ENCODE data around the gene ARID5B. TPM values are rescaled to one million over a fixed set of nuclear protein-coding genes. Genes with fewer than 3 reads are reported as not detected.
A peak's percentile ranks its signal among the peaks of the same experiment; 100 is the strongest.

The ARID5B gene
- total RNA-seq, 1 donor from 2014 or later = 14.0 TPM

DNA sequence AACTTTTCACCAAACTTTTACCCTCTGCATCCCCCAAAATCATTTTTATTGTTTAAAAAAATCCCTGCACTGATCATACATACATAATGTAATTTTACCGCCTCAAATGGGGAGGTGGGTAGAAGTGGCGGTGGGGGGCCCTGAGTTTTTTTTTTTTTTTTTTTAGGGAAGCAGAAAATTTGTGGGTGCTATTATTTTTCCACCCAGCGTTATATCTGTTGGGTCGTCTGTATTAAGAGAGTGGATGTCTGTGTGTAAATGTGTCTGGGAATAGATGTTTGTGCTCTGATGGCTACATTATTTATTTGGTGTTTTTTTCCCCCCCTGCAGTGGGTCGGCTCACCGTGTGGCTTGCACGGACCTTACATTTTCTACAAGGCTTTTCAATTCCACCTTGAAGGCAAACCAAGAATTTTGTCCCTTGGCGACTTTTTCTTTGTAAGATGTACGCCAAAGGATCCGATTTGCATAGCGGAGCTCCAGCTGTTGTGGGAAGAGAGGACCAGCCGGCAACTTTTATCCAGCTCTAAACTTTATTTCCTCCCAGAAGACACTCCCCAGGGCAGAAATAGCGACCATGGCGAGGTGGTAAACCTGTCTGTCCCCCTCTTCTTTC, 438 bp downstream of the ARID5B start:
- peak; percentile 2 for ATAC-seq
- DNase-seq (ENCODE audit: missing footprints) = no peak
- intact Hi-C loops (cut with DNase I) = loop anchor here (2.0 to 5.0 kb wide), 4 partner anchors 40 to 145 kb away; no protein-coding TSS in a partner anchor

GRCh38 chr10:61902445-61903220, 1.1 kb downstream of the ARID5B start:
- intact Hi-C loops (cut with DNase I) = loop anchor here (2.0 to 5.0 kb wide), 3 partner anchors 40 to 145 kb away; no protein-coding TSS in a partner anchor
- DNase-seq (ENCODE audit: missing footprints) = no peak
- peak; percentile 32 for ATAC-seq

DNA sequence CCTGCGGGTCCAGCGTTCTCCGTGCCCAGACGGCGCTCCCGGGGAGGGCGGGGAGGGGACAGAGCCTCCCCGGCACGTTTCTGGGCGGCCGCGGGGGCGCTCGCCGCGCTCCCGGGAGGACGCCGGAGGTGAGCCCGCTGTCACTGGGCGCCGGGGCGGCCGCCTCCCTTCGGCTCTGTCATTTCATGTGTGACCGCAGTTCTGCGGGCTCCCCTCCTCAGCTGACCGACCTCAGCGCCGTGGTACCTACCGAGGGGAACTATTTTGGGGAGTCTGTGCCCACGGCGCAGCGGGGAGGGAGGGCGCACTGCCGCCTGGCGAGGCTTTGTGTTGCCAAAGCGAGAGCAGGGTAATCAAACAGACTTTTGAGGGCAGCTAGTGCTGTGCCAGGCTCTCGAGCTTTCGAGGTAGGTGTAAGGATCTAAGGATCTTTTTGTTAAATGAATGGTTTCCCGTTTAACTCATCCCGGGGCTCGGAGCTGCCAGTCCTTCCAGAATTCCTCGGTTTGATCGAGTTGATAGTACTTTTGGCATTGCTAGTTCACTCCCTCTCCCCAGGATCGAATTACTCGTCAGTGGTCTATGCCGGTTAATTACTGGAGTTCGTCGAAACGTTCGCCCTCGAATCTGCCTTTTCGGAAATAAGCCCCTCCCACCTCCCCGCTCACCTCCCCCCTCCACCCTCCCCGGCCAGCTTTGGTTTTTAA, 1.9 kb downstream of the ARID5B start:
- intact Hi-C loops (cut with DNase I) = loop anchor here (2.0 to 5.0 kb wide), 3 partner anchors 39 to 144 kb away; no protein-coding TSS in a partner anchor
- DNase-seq (ENCODE audit: missing footprints) (peak; percentile 83), ATAC-seq (peak; percentile 74)

DNA sequence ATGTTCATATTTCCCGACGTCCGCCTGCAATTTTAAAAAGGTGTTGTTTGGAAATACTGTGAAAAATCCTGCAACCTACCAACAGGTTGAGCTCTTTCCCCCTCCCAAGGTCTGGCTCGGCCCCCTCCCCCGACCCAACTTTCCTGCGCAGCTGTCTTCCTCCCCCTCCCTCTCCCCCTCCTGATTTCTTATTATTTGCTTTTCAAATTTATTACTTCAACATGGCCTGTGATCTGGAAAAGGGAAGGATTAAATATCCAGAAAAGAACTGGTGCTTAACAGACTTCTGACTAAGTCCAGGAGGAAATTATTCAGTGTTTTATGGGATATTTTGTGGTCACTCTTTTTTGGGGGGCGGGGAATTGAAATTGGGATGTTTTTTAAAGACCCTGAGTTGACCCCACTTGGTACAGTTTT, 2.4 kb downstream of the ARID5B start:
- DNase-seq (ENCODE audit: missing footprints) (no peak), ATAC-seq (no peak)
- intact Hi-C loops (cut with DNase I) = loop anchor here (2.0 to 5.0 kb wide), 3 partner anchors 38 to 143 kb away; no protein-coding TSS in a partner anchor

DNA sequence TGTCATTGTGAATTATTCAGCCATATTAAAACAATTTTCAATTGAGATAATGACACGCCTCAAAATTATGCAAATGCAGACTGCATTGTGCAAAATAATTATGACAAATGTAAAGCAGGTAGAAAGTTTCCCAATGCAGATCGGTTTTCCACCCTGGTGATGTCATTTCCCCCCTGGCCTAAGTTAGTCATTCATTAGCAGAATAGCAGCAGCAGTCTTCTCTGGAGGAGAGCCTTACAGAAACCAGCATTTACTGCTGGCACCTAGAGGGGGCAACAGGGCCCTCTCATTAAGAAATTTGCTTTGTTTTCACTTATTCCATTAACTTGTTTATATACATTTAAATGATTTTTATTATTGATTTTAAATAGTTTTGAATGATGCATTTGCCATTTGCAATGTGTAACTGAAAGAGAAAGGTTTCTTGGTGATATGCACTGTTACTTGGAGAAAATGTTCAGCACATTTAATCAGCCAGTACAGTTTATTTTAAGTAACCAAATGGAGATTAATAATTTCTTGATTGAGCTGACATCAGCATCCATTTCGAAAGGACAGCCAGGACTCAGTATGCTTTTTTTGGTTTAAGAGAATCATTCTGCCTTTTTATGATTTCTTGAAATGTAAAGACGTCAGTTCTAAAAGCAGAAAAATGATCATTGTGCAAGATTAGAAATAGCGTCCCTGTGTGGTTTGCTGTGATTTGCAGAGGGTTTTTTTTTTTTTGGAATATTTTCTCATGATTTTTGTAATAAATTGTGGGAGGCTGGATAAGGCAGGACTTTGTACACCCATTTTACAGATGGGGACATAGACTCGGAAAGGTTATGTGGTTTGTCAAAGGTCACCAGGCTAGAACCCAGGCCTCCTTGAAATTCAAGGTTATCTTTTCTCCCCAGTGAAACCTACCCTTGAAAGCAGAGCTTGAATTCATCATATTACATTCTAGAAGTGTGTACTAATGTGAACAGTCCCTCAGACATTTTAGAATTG, 3.5 kb downstream of the ARID5B start:
- intact Hi-C loops (cut with DNase I) = loop anchor here (5.0 kb wide), 2 partner anchors 37 to 142 kb away; no protein-coding TSS in a partner anchor
- ATAC-seq (no peak), DNase-seq (ENCODE audit: missing footprints) (no peak)

- no peak for DNase-seq (ENCODE audit: missing footprints)
- no peak for ATAC-seq
- intact Hi-C loops (cut with DNase I) = no loop called here
Measured at GRCh38 chr10:61905837-61906561, 4.5 kb downstream of the ARID5B start.

DNA sequence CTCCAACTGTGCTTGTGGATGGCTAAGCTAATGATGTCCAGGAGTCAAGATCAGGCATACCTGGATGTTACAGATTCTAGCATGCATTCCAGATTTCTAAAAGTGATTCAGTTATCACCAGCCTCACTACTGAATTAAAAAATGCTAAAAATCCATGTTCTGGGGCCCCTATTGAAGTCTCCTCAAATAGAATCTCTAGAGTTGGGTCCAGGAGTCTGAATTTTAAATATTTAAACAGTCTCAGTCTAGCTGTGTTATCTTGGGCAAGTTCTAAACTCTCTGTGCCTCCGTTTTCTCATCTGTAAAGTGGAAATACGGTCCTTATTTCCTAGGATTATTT, 5.0 kb downstream of the ARID5B start:
- intact Hi-C loops (cut with DNase I) = no loop called here
- ATAC-seq = no peak
- no peak for DNase-seq (ENCODE audit: missing footprints)

- DNase-seq (ENCODE audit: missing footprints) (no peak), ATAC-seq (no peak)
- intact Hi-C loops (cut with DNase I) = no loop called here
Measured at GRCh38 chr10:61907011-61907410, 5.5 kb downstream of the ARID5B start.

GRCh38 chr10:61907587-61907986, 6.1 kb downstream of the ARID5B start:
- no peak for ATAC-seq
- intact Hi-C loops (cut with DNase I) = no loop called here
- no peak for DNase-seq (ENCODE audit: missing footprints)

DNA sequence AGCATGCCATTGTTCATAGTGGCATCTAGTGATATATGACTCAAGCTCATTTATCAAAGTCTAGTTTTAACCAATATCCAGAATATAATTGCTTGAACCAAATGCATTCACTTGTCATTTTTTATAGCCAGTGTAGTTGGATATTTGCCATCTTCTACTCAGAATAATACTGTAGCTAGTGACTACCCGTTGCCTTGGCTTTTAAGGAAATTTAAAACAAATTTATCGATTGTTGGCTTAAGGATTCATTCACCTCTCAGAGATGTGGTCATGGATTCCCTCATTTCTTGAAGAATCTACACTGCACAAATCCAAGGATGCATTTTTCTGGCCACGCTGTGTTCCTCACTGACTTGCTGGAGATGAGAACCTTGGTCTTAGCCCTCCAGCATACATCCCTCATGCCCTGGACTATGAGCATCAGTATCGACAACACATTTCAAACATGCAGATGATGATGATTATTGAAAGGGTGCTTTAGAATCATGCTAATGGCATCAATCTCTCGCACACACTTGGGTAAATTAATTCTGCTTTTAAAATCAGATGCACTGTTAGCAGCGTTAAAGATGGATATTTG, 8.8 kb downstream of the ARID5B start:
- DNase-seq (ENCODE audit: missing footprints) (no peak), ATAC-seq (no peak)
- intact Hi-C loops (cut with DNase I) = no loop called here

DNA sequence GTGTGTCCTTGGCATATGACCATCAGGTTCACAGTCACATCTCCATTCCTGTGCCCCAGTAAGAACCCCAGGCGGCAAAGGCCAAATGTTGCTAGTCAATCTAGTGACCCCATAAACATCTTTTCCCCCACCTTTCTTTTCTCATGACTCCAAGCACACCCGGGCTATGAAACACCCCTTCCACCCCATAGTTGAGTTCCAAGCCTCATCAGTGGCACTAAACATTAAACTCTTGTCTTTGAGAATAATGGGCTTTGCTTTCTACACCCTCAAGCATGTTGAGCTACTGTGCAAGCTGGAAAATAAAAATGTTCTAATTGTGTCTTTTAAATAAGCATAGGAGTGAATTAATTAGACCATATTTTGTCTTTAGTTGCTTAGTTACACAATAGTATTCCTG, 9.4 kb downstream of the ARID5B start:
- ATAC-seq (no peak), DNase-seq (ENCODE audit: missing footprints) (no peak)
- intact Hi-C loops (cut with DNase I) = no loop called here

- ATAC-seq = no peak
- intact Hi-C loops (cut with DNase I) = no loop called here
- DNase-seq (ENCODE audit: missing footprints) = no peak
Measured at GRCh38 chr10:61911425-61911824, 9.9 kb downstream of the ARID5B start.

DNA sequence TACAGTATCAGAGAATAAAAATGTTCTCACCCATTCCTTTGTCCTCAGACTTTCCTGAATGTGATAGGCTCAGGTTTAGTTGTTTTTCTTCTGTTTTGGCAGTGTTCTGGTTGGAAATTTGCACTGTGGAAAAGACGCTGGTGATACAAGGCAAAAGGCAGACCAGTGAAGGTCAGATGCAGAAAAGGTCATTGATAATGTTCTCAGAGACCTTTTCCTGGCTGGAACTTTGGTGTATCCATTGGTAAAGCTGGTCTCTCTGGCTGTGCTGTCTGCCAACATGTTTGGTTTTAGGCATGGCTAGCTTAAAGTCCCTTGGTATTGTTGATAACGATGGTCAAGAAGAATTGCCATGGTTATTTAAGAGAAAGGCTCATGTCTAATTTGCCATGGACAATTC, 11.5 kb downstream of the ARID5B start:
- no peak for ATAC-seq
- intact Hi-C loops (cut with DNase I) = no loop called here

GRCh38 chr10:61918140-61918539, 16.6 kb downstream of the ARID5B start:
- intact Hi-C loops (cut with DNase I) = no loop called here
- no peak for ATAC-seq
- DNase-seq (ENCODE audit: missing footprints) = no peak

More for the DNA sequence above, 11.5 kb downstream of the ARID5B start:
- no peak for DNase-seq (ENCODE audit: missing footprints)

- DNase-seq (ENCODE audit: missing footprints) (no peak), ATAC-seq (no peak)
- intact Hi-C loops (cut with DNase I) = no loop called here
Measured at GRCh38 chr10:61918989-61919388, 17.5 kb downstream of the ARID5B start.

DNA sequence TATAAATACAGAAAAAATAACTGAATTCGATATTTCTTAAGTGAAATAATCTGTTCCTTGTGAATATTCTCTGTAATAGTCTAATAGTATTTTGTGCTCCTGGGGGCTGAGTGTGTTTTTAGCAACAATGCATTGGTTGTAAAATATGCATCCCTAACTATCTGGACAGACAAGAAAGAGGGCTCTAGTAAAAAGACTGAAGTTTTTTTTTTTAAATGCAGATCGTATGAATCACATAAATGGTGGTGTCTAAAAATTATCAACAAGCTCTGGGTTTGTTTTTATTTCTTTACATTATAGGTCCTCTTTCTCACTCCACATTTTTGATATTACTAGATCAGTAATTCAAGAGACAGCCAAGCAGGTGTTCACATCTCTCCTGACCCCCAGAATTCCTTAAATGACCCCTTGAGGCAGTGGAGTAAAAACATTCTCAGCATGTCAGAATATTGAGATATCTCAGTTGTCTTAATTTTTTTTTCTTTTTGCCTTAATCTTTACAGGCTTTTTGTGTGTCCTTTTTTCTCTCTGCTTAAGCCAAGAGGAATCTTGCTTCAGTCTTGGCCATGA, 18.2 kb downstream of the ARID5B start:
- no peak for ATAC-seq
- DNase-seq (ENCODE audit: missing footprints) = no peak
- intact Hi-C loops (cut with DNase I) = no loop called here

DNA sequence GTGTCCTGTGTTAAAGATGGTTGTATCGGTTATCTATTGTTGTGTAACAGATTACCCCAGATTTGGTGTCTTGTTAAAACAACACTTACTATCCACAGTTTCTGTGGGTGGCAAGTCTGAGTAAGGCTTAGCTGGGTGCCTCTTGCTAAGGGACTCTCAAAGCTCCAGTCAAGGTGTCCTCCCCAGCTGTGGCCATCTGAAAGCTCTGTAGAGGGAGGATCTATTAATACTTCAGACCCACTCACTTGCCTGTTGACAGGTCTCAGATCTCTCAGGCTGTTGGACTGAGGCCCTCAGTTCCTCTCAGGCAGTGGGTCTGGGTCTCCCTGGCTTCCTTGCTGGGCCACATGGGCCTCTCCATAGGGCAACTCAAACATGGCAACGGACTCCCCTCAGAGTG, 19.6 kb downstream of the ARID5B start:
- DNase-seq (ENCODE audit: missing footprints) (no peak), ATAC-seq (no peak)
- intact Hi-C loops (cut with DNase I) = no loop called here
